Left lobe of liver (tissue), 2 donors: ENCODE data around the gene BOD1L1. TPM values are rescaled to one million over a fixed set of nuclear protein-coding genes. Genes with fewer than 3 reads are reported as not detected.
"Not testable (repeated sequence)": the region's sequence is repeated elsewhere in the genome, so short reads cannot be mapped to it uniquely, and the experiment has no call there.

Experiments
- ATAC-seq: fragments of 200-7000 bp; cut with Tn5 transposase; one replicate; pipeline ENCODE4 v1.9.1; 2020; ENCODE audit warnings: mild to moderate bottlenecking, moderate library complexity
- DNase-seq: peaks from one replicate; pipeline ENCODE4 v3.0.0-alpha.2; 2020; ENCODE audit warnings: low spot score
- total RNA-seq: library from RNA; stranded (reverse); gene quantifications from one replicate; pipeline ENCODE4 v1.2.1, GENCODE V29; 2021
- donor health status: DM: no; HTN: no; CAD: no; lungs with moderate emphysema.
- donor health status: DM: no; HTN: yes; CAD: no.

Gene BOD1L1
- total RNA-seq, 1 donor from 2014 or later = 8.0 TPM

- ATAC-seq, DNase-seq: not testable (repeated sequence)
Observed at GRCh38 chr4:13560111-13560510, 67.4 kb downstream of the BOD1L1 start.

GRCh38 chr4:13559413-13559812 lies 68.1 kb downstream of the BOD1L1 start:
- no peak for ATAC-seq
- no peak for DNase-seq

DNA sequence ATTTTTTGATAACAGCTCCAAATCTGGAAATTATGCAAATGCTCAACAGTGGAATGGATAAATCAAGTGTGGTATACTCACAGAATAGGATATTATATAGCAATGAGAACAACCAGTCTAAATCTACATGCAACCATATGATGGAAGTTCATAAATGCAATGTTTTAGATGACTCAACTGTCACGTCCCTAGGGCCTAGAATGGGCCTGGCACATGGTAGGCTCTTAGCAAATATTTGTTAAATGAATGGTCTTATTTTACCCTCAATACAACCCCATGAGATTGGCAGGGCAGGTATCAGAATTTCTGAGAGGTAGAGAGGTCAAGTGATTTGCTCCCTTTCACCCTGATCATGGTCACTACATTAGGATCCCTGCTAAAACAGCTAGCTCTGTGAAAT lies 68.6 kb downstream of the BOD1L1 start:
- DNase-seq (no peak), ATAC-seq (no peak)

GRCh38 chr4:13555325-13555724 lies 72.2 kb downstream of the BOD1L1 start:
- DNase-seq (no peak), ATAC-seq (no peak)

DNA sequence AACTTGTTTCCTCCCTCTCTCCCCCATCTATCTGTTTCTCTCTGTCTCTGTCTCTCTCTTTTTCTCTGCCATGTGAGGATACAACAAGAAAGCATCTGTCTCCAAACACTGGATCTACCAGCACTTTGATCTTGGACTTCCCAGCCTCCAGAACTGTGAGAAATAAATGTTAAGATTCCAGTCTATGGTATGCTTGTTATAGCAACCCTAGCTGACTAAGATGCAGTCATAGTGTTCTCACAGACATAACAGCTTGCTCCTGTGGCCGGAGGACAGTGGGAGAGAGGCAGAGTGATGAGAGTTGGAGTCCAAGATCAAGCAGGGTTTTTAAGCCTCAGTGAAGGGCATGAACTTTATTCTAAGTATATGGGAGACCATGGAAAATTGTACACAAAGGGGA lies 74.4 kb downstream of the BOD1L1 start:
- DNase-seq (no peak), ATAC-seq (no peak)

DNA sequence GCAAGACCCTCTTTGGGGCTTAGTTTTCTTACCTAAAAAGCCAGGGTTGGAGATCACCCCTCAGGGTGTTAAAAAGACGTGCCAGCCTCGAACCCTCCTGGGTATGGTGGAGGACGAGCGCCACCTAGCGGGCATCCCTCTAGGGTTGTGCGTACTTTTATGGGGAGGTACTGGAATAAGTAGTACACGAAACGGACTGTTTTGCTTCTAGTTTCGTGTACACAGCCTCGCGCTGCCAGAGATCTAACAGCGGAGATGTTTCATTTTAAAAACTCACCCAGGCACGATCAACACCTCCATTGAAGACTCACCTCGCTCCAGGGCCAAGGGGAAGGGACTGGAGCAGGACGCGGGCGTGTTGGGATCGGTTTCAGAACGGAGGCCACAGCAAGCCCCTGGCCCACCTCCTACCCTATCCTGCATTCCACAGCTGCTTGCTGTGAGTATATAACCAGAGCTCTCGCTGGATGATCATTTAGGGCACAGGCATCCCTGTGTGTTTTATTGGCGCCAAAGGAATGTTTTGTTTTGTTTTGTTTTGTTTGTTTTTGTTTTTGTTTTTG lies 78.5 kb downstream of the BOD1L1 start:
- ATAC-seq = peak; percentile 83
- DNase-seq = peak; percentile 78

DNA sequence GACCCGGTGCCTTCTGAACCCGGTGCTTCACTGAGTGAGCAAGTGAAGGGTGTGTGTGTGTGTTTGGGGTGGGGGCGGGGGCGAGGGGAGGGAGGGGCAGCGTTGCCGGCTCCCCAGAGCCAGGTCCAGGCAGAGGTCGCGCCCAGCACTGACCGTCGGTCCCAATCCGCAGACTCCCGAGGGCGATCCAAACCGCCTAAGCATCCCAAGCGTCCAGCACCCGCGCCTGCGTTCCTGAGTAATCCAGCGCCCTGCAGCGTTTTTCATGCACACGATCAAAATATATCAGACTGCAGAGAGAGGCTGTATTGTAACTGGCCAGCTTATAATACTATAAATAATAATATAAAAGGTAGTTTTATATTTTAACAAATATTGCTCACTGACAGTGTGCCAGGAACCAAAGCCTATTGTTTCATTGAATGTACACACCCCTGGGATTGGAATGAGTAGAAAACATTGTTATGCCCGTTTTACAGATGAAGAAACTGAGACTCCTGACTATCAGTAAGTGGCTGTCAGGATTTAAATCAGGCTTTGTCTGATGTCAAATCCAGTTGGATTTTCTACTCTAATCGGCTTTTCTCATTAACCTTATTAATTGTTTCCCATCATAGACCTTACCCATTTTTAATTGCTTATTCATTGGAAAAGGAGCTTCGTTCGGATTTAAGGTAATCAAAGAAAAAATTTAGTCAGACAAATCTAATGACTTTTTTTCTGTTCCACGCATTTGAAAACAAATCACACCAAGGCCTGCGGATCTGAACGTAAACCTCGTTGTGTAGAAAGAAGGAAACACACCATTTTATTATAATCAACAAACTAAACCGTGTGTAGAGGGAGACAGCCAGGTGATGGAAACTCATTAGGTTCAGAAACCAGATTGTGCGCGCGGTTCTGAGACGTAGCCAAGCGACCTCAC lies 79.2 kb downstream of the BOD1L1 start:
- DNase-seq (no peak), ATAC-seq (no peak)

DNA sequence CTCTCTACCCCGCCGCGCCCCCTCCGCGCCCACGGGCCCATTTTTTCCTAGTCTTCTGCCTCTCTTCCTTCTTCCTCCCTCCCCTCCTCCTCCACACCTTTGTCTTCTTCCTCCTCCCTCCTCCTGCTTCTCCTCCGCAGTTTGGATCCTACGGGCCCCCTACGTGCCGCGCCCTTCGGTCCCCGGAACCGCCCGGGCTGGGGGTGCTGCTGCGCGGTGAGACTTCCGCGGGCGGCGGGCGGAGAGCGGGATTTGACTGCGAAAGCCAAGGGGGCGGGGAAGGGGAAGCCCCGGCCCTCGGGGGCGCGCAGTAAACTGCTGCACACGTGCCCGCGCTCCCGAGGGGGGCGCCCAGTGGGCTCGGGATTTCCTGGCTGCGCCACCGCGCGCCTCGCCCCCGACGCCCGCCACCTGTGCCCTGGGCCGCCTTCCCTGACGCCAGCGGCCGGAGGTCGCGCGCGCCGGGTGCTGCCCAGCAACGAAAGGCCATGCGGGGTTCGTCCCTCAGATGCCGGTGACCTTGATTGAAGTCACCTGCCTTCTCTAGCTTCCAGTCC lies 80.0 kb downstream of the BOD1L1 start:
- DNase-seq = no peak
- no peak for ATAC-seq

DNA sequence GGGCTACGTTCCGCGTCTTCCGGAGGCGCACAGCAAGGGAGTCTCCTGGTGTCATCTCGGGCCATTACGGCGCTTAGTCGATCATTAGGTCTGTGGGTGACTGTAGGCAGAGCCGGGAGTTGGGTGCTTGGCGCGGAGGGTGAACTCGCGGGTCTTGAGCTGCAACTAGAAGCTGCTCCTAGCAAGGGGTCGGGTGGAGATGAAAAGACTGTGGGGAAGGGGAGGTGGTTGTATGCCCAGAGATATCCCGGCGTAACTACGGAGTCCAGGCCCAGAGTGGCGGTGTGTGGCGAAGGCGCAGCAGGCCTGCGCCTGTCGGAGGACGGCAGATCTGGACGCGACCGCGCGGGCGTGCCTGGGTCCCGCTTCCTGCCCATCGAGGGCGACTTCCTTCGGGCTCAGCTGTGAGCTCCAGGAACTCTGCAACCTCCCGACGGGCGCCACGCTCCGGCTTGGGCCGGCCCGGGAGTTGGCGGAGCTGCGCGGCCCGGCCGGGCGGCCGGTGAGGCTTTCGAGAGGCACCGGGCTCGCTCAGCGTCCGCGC lies 80.5 kb downstream of the BOD1L1 start:
- no peak for DNase-seq
- ATAC-seq = no peak

DNA sequence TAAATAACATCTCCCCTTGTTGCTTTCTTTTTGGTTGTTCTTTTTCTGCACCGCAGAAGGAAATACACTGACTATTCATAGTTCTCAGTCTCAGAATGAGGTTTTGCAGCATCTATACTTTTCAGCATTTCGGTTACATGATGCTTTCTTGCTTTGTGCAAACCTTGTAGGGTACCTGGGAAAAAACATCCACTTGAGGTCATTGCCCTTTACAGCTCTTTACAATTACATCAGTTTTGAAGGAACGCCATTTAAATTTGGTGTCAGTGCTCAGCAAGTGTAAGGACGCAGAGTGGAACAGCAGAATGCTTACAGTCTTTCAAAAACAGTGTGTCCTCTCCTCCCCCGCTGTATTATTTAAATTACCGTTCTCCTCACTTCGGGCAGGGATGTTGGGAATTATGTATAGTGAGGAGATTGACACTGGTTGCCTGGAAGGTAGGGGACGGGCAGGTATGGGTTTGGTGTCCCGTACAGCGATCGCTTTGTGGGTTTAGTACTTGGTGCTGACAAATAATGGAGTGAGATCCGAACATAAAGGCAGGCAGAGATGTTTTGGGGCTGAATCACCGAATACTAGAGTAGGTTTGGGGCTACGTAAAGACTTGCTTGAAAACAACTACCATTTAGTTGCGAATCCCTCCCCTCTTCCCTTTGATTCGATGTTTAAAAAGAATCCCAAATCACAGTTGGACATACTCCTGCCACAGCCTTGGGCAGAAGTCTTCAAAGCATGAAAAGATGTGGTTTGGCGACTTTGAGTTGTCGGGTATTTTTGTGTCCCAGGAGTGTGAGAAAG lies 81.2 kb downstream of the BOD1L1 start:
- no peak for DNase-seq
- no peak for ATAC-seq

DNA sequence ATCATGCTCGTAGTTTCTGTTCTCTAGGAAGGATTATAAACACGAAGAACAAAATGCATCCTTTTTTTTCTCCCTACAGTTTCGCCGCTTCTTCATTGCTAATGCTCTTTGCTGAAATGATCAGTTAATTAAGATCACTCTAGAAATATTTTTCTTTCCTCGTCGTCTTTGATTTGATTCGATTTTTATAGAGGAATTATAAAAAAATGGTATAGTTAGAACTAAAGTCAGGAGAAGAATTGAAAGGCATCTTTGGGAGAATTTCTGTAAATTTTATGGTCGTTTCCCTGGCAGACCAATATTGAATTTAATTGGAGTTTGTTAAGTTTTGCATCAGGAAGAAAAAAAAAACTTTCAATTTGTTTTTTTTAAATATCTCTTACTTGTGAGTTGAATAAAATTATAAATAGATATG lies 82.1 kb downstream of the BOD1L1 start:
- no peak for DNase-seq
- no peak for ATAC-seq

DNA sequence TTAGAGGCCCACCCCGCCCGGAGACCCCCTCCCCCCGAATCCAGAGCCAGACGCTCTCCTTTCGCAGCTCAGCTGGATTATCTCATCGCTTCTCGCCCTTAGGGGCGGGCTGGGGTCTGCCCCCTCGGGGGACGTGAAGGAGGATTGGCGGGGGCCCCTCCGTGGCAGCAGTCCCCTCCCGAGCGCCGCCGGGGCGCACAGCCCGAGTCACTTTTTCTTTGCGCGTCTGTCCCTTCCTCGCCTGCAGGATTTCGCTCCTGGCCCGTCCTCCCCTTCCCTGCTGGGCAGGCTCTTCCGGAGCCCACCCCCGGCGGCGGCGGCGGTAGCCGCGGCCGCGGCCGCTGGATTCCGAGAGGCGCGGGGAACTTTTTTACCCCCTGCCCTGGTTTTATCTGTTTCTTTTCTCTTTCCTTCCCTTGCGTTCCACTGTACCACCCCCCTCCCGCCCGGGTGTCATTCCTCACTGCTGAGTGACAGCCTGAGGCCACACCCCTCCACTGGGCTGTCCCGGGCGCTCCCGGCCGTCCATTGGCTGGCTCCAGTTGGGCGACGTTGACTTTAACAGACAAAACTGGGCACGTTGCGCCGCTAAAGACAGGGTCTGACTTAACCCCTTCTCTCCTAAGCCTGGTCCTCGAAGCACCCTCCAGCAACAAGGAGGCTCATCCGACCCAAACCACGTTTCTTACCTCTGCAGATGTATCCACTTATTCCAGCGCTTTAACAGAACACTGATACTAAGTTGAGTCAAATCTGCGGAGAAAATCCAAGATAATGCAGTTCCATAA lies 82.7 kb downstream of the BOD1L1 start:
- DNase-seq (peak; percentile 61), ATAC-seq (peak; percentile 78)

- no peak for DNase-seq
Observed at GRCh38 chr4:13543839-13544605, 83.5 kb downstream of the BOD1L1 start, which contains the start of gene NKX3-2. NKX3-2 (minus strand) TSS chr4:13544508; CDS start chr4:13544414, 94 bp downstream.

DNA sequence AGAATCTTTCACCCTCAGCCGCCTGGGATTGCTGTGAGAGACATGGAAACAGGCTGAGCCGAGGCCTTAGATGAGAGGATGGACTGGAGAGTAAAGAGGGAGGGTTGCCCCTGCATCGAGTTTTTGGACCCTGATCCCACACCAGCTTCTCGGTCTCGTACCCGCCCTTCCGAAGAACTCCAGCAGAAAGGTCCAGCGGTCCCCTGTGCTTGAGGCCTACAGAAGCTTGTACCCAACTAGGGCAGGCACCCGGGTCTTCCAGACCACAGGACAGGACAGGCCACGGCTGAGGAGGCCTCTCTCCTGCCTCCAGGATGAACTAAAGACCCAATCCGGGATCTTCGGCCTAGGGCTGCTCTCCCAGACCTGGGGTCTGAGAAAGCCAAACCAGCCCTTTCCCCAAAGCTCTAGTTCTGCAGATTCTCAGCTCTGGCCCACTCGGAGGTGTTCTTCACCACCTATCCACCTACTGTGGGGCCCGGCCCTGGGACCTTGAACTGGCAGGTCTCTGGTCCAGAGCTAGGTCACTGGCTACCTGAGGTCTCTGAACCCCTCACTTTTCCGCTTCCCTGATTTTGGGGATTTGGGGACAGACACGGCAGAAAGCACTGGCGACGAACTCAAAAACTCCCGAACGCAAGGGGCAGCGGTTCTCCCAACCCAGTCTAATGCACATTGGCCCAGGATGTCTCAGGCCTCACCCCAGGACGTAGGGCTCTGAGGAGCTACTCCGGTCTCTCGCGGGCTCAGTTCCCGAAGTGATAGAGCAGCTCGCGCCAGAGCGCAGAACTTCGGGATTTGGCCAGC lies 84.3 kb downstream of the BOD1L1 start:
- DNase-seq = no peak
- ATAC-seq = no peak

More at GRCh38 chr4:13543839-13544605, 83.5 kb downstream of the BOD1L1 start, which contains the start of gene NKX3-2:
- peak; percentile 55 for ATAC-seq

DNA sequence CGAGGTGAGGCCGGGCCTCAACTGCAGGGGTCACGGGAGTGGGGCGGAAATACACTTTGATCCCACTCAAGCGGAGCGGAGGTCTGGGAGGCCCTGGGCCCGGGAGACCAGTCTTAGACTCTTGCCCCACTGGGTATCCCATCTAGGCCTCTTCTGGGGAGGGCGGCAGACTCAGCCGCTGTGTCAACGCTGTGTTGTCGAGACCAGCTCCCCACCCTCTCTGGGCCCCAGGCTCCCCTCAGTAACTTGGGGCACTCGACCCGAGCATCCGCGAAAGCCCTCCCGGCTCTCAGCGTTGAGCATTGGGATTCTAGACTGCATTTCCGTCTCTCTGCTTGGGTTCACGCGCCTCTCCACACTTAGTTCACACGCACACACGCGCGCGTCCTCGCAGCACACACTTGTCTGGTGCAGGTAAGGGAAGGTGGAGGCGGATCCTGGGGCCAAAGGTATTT lies 84.9 kb downstream of the BOD1L1 start:
- no peak for DNase-seq
- no peak for ATAC-seq

DNA sequence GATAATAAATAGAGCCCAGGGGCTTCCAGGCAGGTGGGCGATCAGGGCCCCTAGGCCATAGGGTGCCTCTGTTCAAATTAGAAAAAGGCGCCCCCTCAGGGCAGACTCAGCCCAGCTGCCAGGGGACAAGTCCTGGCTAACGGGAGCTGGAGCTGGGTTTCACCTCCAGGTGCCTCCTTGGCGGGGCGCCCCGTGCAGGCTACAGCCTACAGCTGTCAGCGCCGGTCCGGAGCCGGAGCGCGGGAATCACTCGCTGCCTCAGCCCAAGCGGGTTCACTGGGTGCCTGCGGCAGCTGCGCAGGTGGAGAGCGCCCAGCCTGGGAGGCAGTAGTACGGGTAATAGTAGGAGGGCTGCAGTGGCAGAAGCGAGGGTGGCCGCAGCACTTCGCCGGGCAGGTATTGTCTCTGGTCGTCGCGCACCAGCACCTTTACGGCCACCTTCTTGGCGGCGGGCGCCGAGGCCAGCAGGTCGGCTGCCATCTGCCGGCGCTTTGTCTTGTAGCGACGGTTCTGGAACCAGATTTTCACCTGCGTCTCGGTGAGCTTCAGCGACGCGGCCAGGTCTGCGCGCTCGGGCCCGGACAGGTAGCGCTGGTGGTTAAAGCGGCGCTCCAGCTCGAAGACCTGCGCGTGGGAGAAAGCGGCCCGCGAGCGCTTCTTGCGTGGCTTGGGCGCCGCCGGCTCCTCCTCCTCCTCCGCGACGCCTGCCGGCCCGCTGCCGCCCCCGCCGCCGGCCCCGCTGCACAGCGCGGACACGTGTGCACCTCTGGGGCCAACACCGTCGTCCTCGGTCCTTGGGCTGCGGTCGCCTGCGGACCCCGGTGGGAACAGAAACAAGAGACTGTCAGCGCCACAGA lies 85.6 kb downstream of the BOD1L1 start:
- DNase-seq (no peak), ATAC-seq (peak; percentile 74)

DNA sequence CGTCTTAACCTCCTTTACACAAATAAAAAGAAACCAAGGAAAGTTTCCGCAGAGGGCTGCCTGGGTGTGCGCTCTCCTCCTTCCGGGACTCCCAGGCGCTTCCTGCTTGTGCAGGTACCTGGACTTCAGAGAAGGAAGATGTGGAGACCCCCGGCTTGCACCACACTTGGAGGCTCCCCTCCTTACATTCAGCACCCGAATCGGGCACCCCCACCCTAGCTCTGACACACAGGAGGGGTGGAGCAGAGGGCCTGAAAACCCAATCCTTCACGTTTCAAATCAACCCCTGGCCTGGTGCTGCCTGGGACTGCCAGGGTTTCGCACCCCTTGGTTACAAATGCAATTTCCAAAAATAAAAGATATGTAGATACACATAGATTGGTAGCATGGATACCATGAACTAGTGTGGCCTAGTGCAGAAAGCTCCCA lies 86.3 kb downstream of the BOD1L1 start:
- ATAC-seq (no peak), DNase-seq (no peak)
